IPS-18a (cell line): ENCODE data around the gene NDUFV3.
A peak's percentile ranks its signal among the peaks of the same experiment; 100 is the strongest.
"Not testable (repeated sequence)": the region's sequence is repeated elsewhere in the genome, so short reads cannot be mapped to it uniquely, and the experiment has no call there.

Experiments used
- H3K27ac ChIP-seq: one replicate; pipeline ENCODE4 v1.5.1; 2013; ENCODE audit warnings: low read length
- H3K27me3 ChIP-seq: one replicate; pipeline ENCODE4 v1.6.1; 2013; ENCODE audit warnings: mild to moderate bottlenecking, low read length; ENCODE audit not compliant: control insufficient read depth, insufficient read depth
- H3K36me3 ChIP-seq: one replicate; pipeline ENCODE4 v1.6.1; 2013; ENCODE audit warnings: low read depth, low read length; ENCODE audit not compliant: control insufficient read depth
- H3K4me1 ChIP-seq: one replicate; pipeline ENCODE4 v1.6.1; 2013; ENCODE audit warnings: low read depth, low read length; ENCODE audit not compliant: control insufficient read depth
- H3K4me3 ChIP-seq: one replicate; pipeline ENCODE4 v1.5.1; 2013; ENCODE audit warnings: low read length
- H3K9ac ChIP-seq: one replicate; pipeline ENCODE4 v1.6.1; 2013; ENCODE audit warnings: mild to moderate bottlenecking, low read length, moderate library complexity
- H3K9me3 ChIP-seq: one replicate; pipeline ENCODE4 v1.6.1; 2013; ENCODE audit warnings: low read depth, low read length; ENCODE audit not compliant: control insufficient read depth

The NDUFV3 gene

GRCh38 chr21:42875811-42876210 is 17.3 kb upstream of the NDUFV3 start:
- not testable (repeated sequence) for H3K27me3 ChIP-seq, H3K9ac ChIP-seq

GRCh38 chr21:42878678-42878992 is 14.5 kb upstream of the NDUFV3 start:
- Histone ChIP-seq H3K4me3 (peak overlapping the region; percentile 92), H3K27ac (no peak overlapping the region), H3K9me3 (no peaks in the 10 kb centered on the region), H3K4me1 (peaks cover 5% of the 10 kb centered on the region), H3K9ac (peak overlapping the region; percentile 94), H3K27me3 (no peaks in the 10 kb centered on the region), H3K36me3 (peaks cover 10% of the 10 kb centered on the region)

More at GRCh38 chr21:42875811-42876210, 17.3 kb upstream of the NDUFV3 start:
- H3K27ac ChIP-seq, H3K9me3 ChIP-seq, H3K4me1 ChIP-seq, H3K4me3 ChIP-seq: not testable (repeated sequence)
- peaks cover 37% of the 10 kb centered on the region for H3K36me3 ChIP-seq

- Histone ChIP-seq H3K4me3 (peak within 1 kb of the TSS; percentile 92), H3K4me1 (peaks cover 5% of the 10 kb centered on the region), H3K27me3 (no peaks in the 10 kb centered on the region), H3K9me3 (no peaks in the 10 kb centered on the region), H3K9ac (peak within 1 kb of the TSS; percentile 94), H3K36me3 (peaks cover 7% of the 10 kb centered on the region), H3K27ac (peak within 1 kb of the TSS; percentile 36)
These were observed 13.9 kb upstream of the NDUFV3 start, which contains the start of gene WDR4 for GRCh38 chr21:42878993-42879787. Gene WDR4 (minus strand): TSS chr21:42879539. CDS start chr21:42879495, 44 bp downstream.

- Histone ChIP-seq H3K27ac (no peak overlapping the region), H3K9me3 (no peaks in the 10 kb centered on the region), H3K9ac (peak overlapping the region; percentile 94), H3K4me3 (peak overlapping the region; percentile 92), H3K4me1 (peaks cover 5% of the 10 kb centered on the region), H3K36me3 (peaks cover 5% of the 10 kb centered on the region), H3K27me3 (no peaks in the 10 kb centered on the region)
These were observed 12.8 kb upstream of the NDUFV3 start for GRCh38 chr21:42880352-42880751.

- no peaks in the 10 kb centered on the region for H3K36me3 ChIP-seq
- H3K4me3 ChIP-seq = no peak overlapping the region
- H3K27ac ChIP-seq = no peak overlapping the region
- H3K9ac ChIP-seq = no peak overlapping the region
- no peaks in the 10 kb centered on the region for H3K9me3 ChIP-seq
- H3K4me1 ChIP-seq = no peaks in the 10 kb centered on the region
- H3K27me3 ChIP-seq = no peaks in the 10 kb centered on the region
These were observed 9.2 kb upstream of the NDUFV3 start for GRCh38 chr21:42883921-42884320.

GRCh38 chr21:42887326-42887725 is 5.8 kb upstream of the NDUFV3 start:
- H3K27me3 ChIP-seq = no peaks in the 10 kb centered on the region
- no peaks in the 10 kb centered on the region for H3K4me1 ChIP-seq
- no peak overlapping the region for H3K9ac ChIP-seq
- H3K36me3 ChIP-seq = no peaks in the 10 kb centered on the region
- no peak overlapping the region for H3K4me3 ChIP-seq
- H3K27ac ChIP-seq = no peak overlapping the region
- H3K9me3 ChIP-seq = no peaks in the 10 kb centered on the region

- Histone ChIP-seq H3K27ac (peak overlapping the region; percentile 33), H3K9me3 (no peaks in the 10 kb centered on the region), H3K36me3 (peaks cover 8% of the 10 kb centered on the region), H3K4me3 (peak overlapping the region; percentile 99), H3K27me3 (no peaks in the 10 kb centered on the region), H3K9ac (peak overlapping the region; percentile 72), H3K4me1 (no peaks in the 10 kb centered on the region)
These were observed 553 bp upstream of the NDUFV3 start for GRCh38 chr21:42892582-42892930.

GRCh38 chr21:42900446-42900845 is 7.3 kb downstream of the NDUFV3 start:
- H3K4me3 ChIP-seq = no peak overlapping the region
- no peak overlapping the region for H3K9ac ChIP-seq
- no peak overlapping the region for H3K27ac ChIP-seq
- peaks cover 52% of the 10 kb centered on the region for H3K36me3 ChIP-seq
- no peaks in the 10 kb centered on the region for H3K9me3 ChIP-seq
- no peaks in the 10 kb centered on the region for H3K4me1 ChIP-seq
- no peaks in the 10 kb centered on the region for H3K27me3 ChIP-seq

- no peaks in the 10 kb centered on the region for H3K4me1 ChIP-seq
- H3K9ac ChIP-seq = no peak overlapping the region
- no peak overlapping the region for H3K4me3 ChIP-seq
- H3K9me3 ChIP-seq = no peaks in the 10 kb centered on the region
- H3K36me3 ChIP-seq = peaks cover 48% of the 10 kb centered on the region
- no peaks in the 10 kb centered on the region for H3K27me3 ChIP-seq
- no peak overlapping the region for H3K27ac ChIP-seq
These were observed 10.7 kb downstream of the NDUFV3 start for GRCh38 chr21:42903817-42904216.

- H3K4me1 ChIP-seq = no peaks in the 10 kb centered on the region
- H3K4me3 ChIP-seq = no peak overlapping the region
- H3K9ac ChIP-seq = no peak overlapping the region
- no peak overlapping the region for H3K27ac ChIP-seq
- peaks cover 56% of the 10 kb centered on the region for H3K36me3 ChIP-seq
- no peaks in the 10 kb centered on the region for H3K9me3 ChIP-seq
- H3K27me3 ChIP-seq = no peaks in the 10 kb centered on the region
These were observed 12.1 kb downstream of the NDUFV3 start for GRCh38 chr21:42905195-42905594.

- Histone ChIP-seq H3K27me3 (no peaks in the 10 kb centered on the region), H3K9me3 (no peaks in the 10 kb centered on the region), H3K36me3 (peaks cover 52% of the 10 kb centered on the region), H3K27ac (no peak overlapping the region), H3K4me3 (no peak overlapping the region), H3K4me1 (no peaks in the 10 kb centered on the region), H3K9ac (no peak overlapping the region)
These were observed 13.1 kb downstream of the NDUFV3 start for GRCh38 chr21:42906233-42906632.

- H3K36me3 ChIP-seq = peaks cover 48% of the 10 kb centered on the region
- H3K27ac ChIP-seq, H3K9ac ChIP-seq, H3K27me3 ChIP-seq, H3K9me3 ChIP-seq, H3K4me3 ChIP-seq, H3K4me1 ChIP-seq: not testable (repeated sequence)
These were observed 15.4 kb downstream of the NDUFV3 start for GRCh38 chr21:42908484-42908883.
